ENCODE data around the gene SUPT3H.
"Not testable (repeated sequence)": the region's sequence is repeated elsewhere in the genome, so short reads cannot be mapped to it uniquely, and the experiment has no call there.

The SUPT3H gene

GRCh38 chr6:45163952-45164766, 213.6 kb downstream of the SUPT3H start:
- no peak for DNase-seq

- DNase-seq = no peak
Measured at GRCh38 chr6:45160305-45160704, 217.4 kb downstream of the SUPT3H start.

- DNase-seq = no peak
Measured at GRCh38 chr6:45156075-45156474, 221.7 kb downstream of the SUPT3H start.

- no peak for DNase-seq
Measured at GRCh38 chr6:45155341-45155894, 222.3 kb downstream of the SUPT3H start.

- DNase-seq = no peak
Measured at GRCh38 chr6:45154679-45155078, 223.1 kb downstream of the SUPT3H start.

GRCh38 chr6:45148711-45149341, 228.9 kb downstream of the SUPT3H start:
- DNase-seq = no peak

- DNase-seq = no peak
Measured at GRCh38 chr6:45148278-45148677, 229.5 kb downstream of the SUPT3H start.

GRCh38 chr6:45145658-45146057, 232.1 kb downstream of the SUPT3H start:
- DNase-seq = not testable (repeated sequence)

GRCh38 chr6:45138765-45139164, 239.0 kb downstream of the SUPT3H start:
- DNase-seq = no peak

- DNase-seq = no peak
Measured at GRCh38 chr6:45136495-45136894, 241.2 kb downstream of the SUPT3H start.

- no peak for DNase-seq
Measured at GRCh38 chr6:45132658-45133294, 245.0 kb downstream of the SUPT3H start.

GRCh38 chr6:45132059-45132458, 245.7 kb downstream of the SUPT3H start:
- DNase-seq = no peak

GRCh38 chr6:45129051-45129450, 248.7 kb downstream of the SUPT3H start:
- DNase-seq = no peak

GRCh38 chr6:45127185-45127584, 250.5 kb downstream of the SUPT3H start:
- no peak for DNase-seq

- no peak for DNase-seq
Measured at GRCh38 chr6:45126033-45126432, 251.7 kb downstream of the SUPT3H start.

GRCh38 chr6:45123023-45123422, 254.7 kb downstream of the SUPT3H start:
- no peak for DNase-seq

GRCh38 chr6:45118754-45119153, 259.0 kb downstream of the SUPT3H start:
- DNase-seq = no peak

- DNase-seq = no peak
Measured at GRCh38 chr6:45116714-45117410, 260.9 kb downstream of the SUPT3H start.

- DNase-seq = no peak
Measured at GRCh38 chr6:45115696-45116095, 262.0 kb downstream of the SUPT3H start.

- DNase-seq = no peak
Measured at GRCh38 chr6:45112711-45113110, 265.0 kb downstream of the SUPT3H start.

GRCh38 chr6:45109551-45109950, 268.2 kb downstream of the SUPT3H start:
- no peak for DNase-seq

- no peak for DNase-seq
Measured at GRCh38 chr6:45105170-45105820, 272.4 kb downstream of the SUPT3H start.

GRCh38 chr6:45104429-45104828, 273.3 kb downstream of the SUPT3H start:
- DNase-seq = no peak
